Neural cell (in vitro differentiated cells): Measurements from ENCODE around the gene MLLT3. TPM values are rescaled to one million over a fixed set of nuclear protein-coding genes. Genes with fewer than 3 reads are reported as not detected.

Experiments used
- H2AFZ ChIP-seq: fragments of 200-600, 300-800 bp; sonication (generic), shearing (Covaris generic); 2 replicates; pipeline ENCODE4 v1.6.0; 2014; ENCODE audit warnings: low read depth, mild to moderate bottlenecking, antibody characterized with exemption, low read length, moderate library complexity
- H3F3A ChIP-seq: fragments of 200-600 bp; shearing (Covaris generic); 2 replicates; pipeline ENCODE4 v1.6.1; 2016; ENCODE audit warnings: mild to moderate bottlenecking, moderate library complexity, mixed read lengths, antibody characterized with exemption, low read length; ENCODE audit not compliant: insufficient read depth, poor library complexity, severe bottlenecking
- H3K27ac ChIP-seq: fragments of 200-600, 300-800 bp; sonication (generic), shearing (Covaris generic); 2 replicates; pipeline ENCODE4 v1.5.1; 2014; ENCODE audit warnings: mild to moderate bottlenecking, low read length, moderate library complexity
- H3K27me3 ChIP-seq: fragments of 300-800, 200-600 bp; sonication (generic), shearing (Covaris generic); 2 replicates; pipeline ENCODE4 v1.6.0; 2014; ENCODE audit warnings: mild to moderate bottlenecking, low read depth, low read length, moderate library complexity; ENCODE audit not compliant: insufficient read depth
- H3K36me3 ChIP-seq: fragments of 300-800, 200-600 bp; sonication (generic), shearing (Covaris generic); 2 replicates; pipeline ENCODE4 v1.5.1; 2014; ENCODE audit warnings: mild to moderate bottlenecking, antibody characterized with exemption, low read length, moderate library complexity; ENCODE audit not compliant: insufficient read depth
- H3K4me2 ChIP-seq: fragments of 300-800, 200-600 bp; sonication (generic), shearing (Covaris generic); 2 replicates; pipeline ENCODE4 v1.6.0; 2014; ENCODE audit warnings: mild to moderate bottlenecking, low read length
- H3K4me3 ChIP-seq: fragments of 300-800, 200-600 bp; sonication (generic), shearing (Covaris generic); 2 replicates; pipeline ENCODE4 v1.5.1; 2014; ENCODE audit warnings: mild to moderate bottlenecking, low read length, moderate library complexity
- H3K79me2 ChIP-seq: fragments of 200-600 bp; shearing (Covaris generic); replicated peaks from 2 replicates; pipeline ENCODE4 v1.6.0; 2014; ENCODE audit warnings: mild to moderate bottlenecking, low read length, moderate library complexity; ENCODE audit not compliant: insufficient read depth
- H3K9ac ChIP-seq: fragments of 300-800, 200-600 bp; sonication (generic), shearing (Covaris generic); 2 replicates; pipeline ENCODE4 v1.6.1; 2016; ENCODE audit warnings: mild to moderate bottlenecking, low read length, mixed read lengths
- H3K9me2 ChIP-seq: fragments of 200-600 bp; shearing (Covaris generic); 2 replicates; pipeline ENCODE4 v1.6.1; 2016; ENCODE audit warnings: mild to moderate bottlenecking, low read length, mixed read lengths; ENCODE audit not compliant: insufficient read depth
- H3K9me3 ChIP-seq: fragments of 200-600, 300-800 bp; sonication (generic), shearing (Covaris generic); 2 replicates; pipeline ENCODE4 v1.6.1; 2016; ENCODE audit warnings: mild to moderate bottlenecking, mixed run types, low read length, moderate library complexity, mixed read lengths
- H4K20me1 ChIP-seq: fragments of 200-600 bp; shearing (Covaris generic); 2 replicates; pipeline ENCODE4 v1.6.1; 2016; ENCODE audit warnings: mild to moderate bottlenecking, mixed run types; ENCODE audit not compliant: insufficient read depth
- EP300 ChIP-seq: fragments of 450-650 bp; conservative IDR thresholded peaks from 2 replicates; pipeline ENCODE4 v1.6.1; 2014; ENCODE audit warnings: antibody characterized with exemption, mild to moderate bottlenecking, moderate library complexity; ENCODE audit not compliant: poor library complexity, severe bottlenecking
- EZH2 ChIP-seq: fragments of 200-600, 300-800 bp; shearing (Covaris generic), sonication (generic); IDR thresholded peaks from 2 replicates; pipeline ENCODE4 v1.6.1; 2014; ENCODE audit warnings: antibody characterized with exemption, low read length, borderline replicate concordance, mild to moderate bottlenecking; ENCODE audit not compliant: insufficient read depth, poor library complexity, severe bottlenecking
- MXI1 ChIP-seq: fragments of 450-650 bp; conservative IDR thresholded peaks from 2 replicates; pipeline ENCODE4 v1.6.1; 2014; ENCODE audit warnings: antibody characterized with exemption, mild to moderate bottlenecking; ENCODE audit not compliant: poor library complexity, severe bottlenecking
- POLR2AphosphoS5 ChIP-seq: IDR thresholded peaks from 2 replicates; pipeline ENCODE4 v1.6.1; 2012
- RAD21 ChIP-seq: fragments of 450-650 bp; conservative IDR thresholded peaks from 2 replicates; pipeline ENCODE4 v1.6.1; 2014; ENCODE audit warnings: antibody characterized with exemption, mild to moderate bottlenecking, moderate library complexity
- SMC3 ChIP-seq: fragments of 450-650 bp; conservative IDR thresholded peaks from 2 replicates; pipeline ENCODE4 v1.6.1; 2014; ENCODE audit warnings: antibody characterized with exemption, mild to moderate bottlenecking, moderate library complexity; ENCODE audit not compliant: poor library complexity
- TAF1 ChIP-seq: IDR thresholded peaks from 2 replicates; pipeline ENCODE4 v1.6.1; 2012; ENCODE audit warnings: low read depth
- polyA plus RNA-seq: library from polyadenylated mRNA; depleted of rRNA; stranded (reverse); fragments of >200 nt; gene quantifications from 2 replicates; pipeline ENCODE4 v1.2.3, GENCODE V29; 2014
- TF ChIP-seq, protein P1 (sequence below): IDR thresholded peaks from 2 replicates; pipeline ENCODE4 v1.6.1; 2012; ENCODE audit warnings: borderline replicate concordance
- TF ChIP-seq, protein P2 (sequence below): fragments of 450-650 bp; IDR thresholded peaks from 2 replicates; pipeline ENCODE4 v1.5.1; 2014; ENCODE audit warnings: antibody characterized with exemption, mild to moderate bottlenecking, moderate library complexity; ENCODE audit not compliant: poor library complexity, severe bottlenecking

MLLT3 gene
- polyA plus RNA-seq, 1 donor from 2014 or later, result 61.5 TPM

DNA sequence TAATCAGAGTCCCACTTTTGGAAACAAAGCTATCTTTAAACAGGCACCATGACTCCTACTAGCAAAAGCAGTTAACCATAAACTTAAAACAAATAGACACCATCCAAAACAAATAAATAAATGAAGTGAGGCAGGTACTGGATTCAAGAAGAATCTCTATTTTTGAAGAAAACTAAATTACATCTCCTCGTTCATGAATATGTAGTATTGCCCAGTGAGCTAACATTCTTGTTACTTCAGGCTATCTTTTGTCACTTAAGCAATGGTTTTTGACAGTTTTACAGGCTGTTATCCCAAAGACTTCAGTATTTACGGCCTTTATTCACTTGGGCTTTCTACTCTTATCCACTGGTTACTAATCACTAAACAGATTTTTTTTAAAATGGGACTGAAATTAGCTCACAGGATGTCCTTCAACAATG, 242.5 kb downstream of the MLLT3 start:
- no peaks in the 10 kb centered on the region for H3K9me2 ChIP-seq
- H3K9me3 ChIP-seq, result no peaks in the 10 kb centered on the region
- H4K20me1 ChIP-seq, result no peaks in the 10 kb centered on the region
- no peak overlapping the region for H3K27ac ChIP-seq
- H3K27me3 ChIP-seq, result no peaks in the 10 kb centered on the region
- H2AFZ ChIP-seq, result no peak overlapping the region
- H3F3A ChIP-seq, result no peaks in the 10 kb centered on the region
- no peak overlapping the region for H3K4me3 ChIP-seq
- TF ChIP-seq SMC3, result no peak
- no peak for TF ChIP-seq POLR2AphosphoS5
- TF ChIP-seq EZH2, result no peak
- no peak for TF ChIP-seq RAD21
- no peak for TF ChIP-seq TAF1
- TF ChIP-seq, protein P1, sequence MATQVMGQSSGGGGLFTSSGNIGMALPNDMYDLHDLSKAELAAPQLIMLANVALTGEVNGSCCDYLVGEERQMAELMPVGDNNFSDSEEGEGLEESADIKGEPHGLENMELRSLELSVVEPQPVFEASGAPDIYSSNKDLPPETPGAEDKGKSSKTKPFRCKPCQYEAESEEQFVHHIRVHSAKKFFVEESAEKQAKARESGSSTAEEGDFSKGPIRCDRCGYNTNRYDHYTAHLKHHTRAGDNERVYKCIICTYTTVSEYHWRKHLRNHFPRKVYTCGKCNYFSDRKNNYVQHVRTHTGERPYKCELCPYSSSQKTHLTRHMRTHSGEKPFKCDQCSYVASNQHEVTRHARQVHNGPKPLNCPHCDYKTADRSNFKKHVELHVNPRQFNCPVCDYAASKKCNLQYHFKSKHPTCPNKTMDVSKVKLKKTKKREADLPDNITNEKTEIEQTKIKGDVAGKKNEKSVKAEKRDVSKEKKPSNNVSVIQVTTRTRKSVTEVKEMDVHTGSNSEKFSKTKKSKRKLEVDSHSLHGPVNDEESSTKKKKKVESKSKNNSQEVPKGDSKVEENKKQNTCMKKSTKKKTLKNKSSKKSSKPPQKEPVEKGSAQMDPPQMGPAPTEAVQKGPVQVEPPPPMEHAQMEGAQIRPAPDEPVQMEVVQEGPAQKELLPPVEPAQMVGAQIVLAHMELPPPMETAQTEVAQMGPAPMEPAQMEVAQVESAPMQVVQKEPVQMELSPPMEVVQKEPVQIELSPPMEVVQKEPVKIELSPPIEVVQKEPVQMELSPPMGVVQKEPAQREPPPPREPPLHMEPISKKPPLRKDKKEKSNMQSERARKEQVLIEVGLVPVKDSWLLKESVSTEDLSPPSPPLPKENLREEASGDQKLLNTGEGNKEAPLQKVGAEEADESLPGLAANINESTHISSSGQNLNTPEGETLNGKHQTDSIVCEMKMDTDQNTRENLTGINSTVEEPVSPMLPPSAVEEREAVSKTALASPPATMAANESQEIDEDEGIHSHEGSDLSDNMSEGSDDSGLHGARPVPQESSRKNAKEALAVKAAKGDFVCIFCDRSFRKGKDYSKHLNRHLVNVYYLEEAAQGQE, result no peak
- TF ChIP-seq MXI1, result no peak
- H3K79me2 ChIP-seq, result no peaks in the 10 kb centered on the region
- H3K9ac ChIP-seq, result no peak overlapping the region
- H3K4me2 ChIP-seq, result no peak overlapping the region
- H3K36me3 ChIP-seq, result no peaks in the 10 kb centered on the region

DNA sequence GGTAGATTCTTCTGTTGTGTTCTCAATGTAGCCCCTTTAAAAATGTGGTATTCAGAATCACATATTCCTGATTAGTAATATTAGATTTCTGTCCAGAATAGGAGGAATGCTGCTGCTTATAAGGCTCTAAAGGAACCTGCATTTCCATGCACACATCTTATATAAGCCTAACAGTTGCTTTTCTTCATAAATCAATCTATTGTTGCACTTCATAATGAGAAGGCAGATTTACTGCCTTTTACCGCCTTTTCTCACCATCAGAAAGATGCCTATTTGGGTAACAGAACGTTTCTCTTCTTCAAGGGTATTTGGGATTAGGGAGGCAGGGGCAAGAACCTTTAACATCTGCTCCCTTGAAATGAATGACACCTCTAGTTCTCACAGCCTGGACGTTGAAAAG, 243.4 kb downstream of the MLLT3 start:
- no peak overlapping the region for H2AFZ ChIP-seq
- H4K20me1 ChIP-seq, result no peaks in the 10 kb centered on the region
- TF ChIP-seq POLR2AphosphoS5 (no peak), RAD21 (no peak), SMC3 (no peak), TAF1 (no peak), MXI1 (no peak), EP300 (no peak), EZH2 (no peak)
- TF ChIP-seq, protein P1, result no peak
- TF ChIP-seq, protein P2, sequence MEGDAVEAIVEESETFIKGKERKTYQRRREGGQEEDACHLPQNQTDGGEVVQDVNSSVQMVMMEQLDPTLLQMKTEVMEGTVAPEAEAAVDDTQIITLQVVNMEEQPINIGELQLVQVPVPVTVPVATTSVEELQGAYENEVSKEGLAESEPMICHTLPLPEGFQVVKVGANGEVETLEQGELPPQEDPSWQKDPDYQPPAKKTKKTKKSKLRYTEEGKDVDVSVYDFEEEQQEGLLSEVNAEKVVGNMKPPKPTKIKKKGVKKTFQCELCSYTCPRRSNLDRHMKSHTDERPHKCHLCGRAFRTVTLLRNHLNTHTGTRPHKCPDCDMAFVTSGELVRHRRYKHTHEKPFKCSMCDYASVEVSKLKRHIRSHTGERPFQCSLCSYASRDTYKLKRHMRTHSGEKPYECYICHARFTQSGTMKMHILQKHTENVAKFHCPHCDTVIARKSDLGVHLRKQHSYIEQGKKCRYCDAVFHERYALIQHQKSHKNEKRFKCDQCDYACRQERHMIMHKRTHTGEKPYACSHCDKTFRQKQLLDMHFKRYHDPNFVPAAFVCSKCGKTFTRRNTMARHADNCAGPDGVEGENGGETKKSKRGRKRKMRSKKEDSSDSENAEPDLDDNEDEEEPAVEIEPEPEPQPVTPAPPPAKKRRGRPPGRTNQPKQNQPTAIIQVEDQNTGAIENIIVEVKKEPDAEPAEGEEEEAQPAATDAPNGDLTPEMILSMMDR, result no peak
- H3K9me2 ChIP-seq, result no peaks in the 10 kb centered on the region
- H3K4me3 ChIP-seq, result no peak overlapping the region
- no peaks in the 10 kb centered on the region for H3F3A ChIP-seq
- H3K4me2 ChIP-seq, result no peak overlapping the region
- no peaks in the 10 kb centered on the region for H3K27me3 ChIP-seq
- no peak overlapping the region for H3K9ac ChIP-seq
- no peaks in the 10 kb centered on the region for H3K36me3 ChIP-seq
- H3K79me2 ChIP-seq, result no peaks in the 10 kb centered on the region
- H3K9me3 ChIP-seq, result no peaks in the 10 kb centered on the region
- H3K27ac ChIP-seq, result no peak overlapping the region
